Pancreas (tissue), 10 donors: ENCODE measurements around the gene GALNT9. TPM values are rescaled to one million over a fixed set of nuclear protein-coding genes. Genes with fewer than 3 reads are reported as not detected.

Experiments used
- ATAC-seq, 4 donors: fragments of 200-7000 bp; cut with Tn5 transposase; one replicate each; pipeline versions ENCODE4 v1.8.0 to v1.9.1; 2020; ENCODE audit warnings: mild to moderate bottlenecking in 4 of 4, moderate library complexity in 4 of 4
- DNase-seq, 6 donors: peaks; one replicate each; pipeline ENCODE4 v3.0.0-alpha.2; 2020
- FAIRE-seq: peaks from 2 replicates; lab custom pipeline; 2012; peaks lifted over from hg19 to GRCh38; lab: Jason Lieb, UNC
- H3K27ac ChIP-seq, 4 donors: fragments of 200-600 bp; sonication (generic); 1 replicate in 3 of 4; 2 replicates in 1 of 4; pipeline versions ENCODE4 v1.5.0 to v1.8.0; 2020
- H3K27me3 ChIP-seq, 4 donors: fragments of 200-600 bp; one replicate each; pipeline ENCODE4 v1.8.0; 2021
- H3K36me3 ChIP-seq, 3 donors: fragments of 200-600 bp; sonication (generic) in 1 of 3; one replicate each; pipeline versions ENCODE4 v1.5.0 to v1.8.0; 2020 to 2021
- H3K4me1 ChIP-seq, 3 donors: fragments of 200-600 bp; one replicate each; pipeline ENCODE4 v1.8.0; 2021
- H3K4me3 ChIP-seq, 4 donors: fragments of 200-600 bp; sonication (generic) in 2 of 4; one replicate each; pipeline versions ENCODE4 v1.5.0 to v1.8.0; 2020 to 2021
- H3K9me3 ChIP-seq, 4 donors: fragments of 200-600 bp; one replicate each; pipeline ENCODE4 v1.8.0; 2021
- CTCF ChIP-seq, 4 donors: fragments of 200-600 bp; sonication (generic) in 3 of 4; IDR thresholded peaks; one replicate each; pipeline versions ENCODE4 v1.5.0 to v1.8.0; 2021; ENCODE audit warnings: antibody characterized with exemption in 4 of 4
- WGBS, 2 donors: extraction: QIAGEN DNeasy Blood & Tissue Kit; methylation state at CpG; one replicate each; pipeline ENCODE4 v1.1.7; 2013; 5-methylcytosine and 5-hydroxymethylcytosine counted together
- intact Hi-C, 3 donors: fragments of 100-400 bp; cut with DNase I; formaldehyde crosslinking; loops; one replicate each; pipeline versions ENCODE4 v1.11.1 to v1.14.2; 2022
- polyA plus RNA-seq, 2 donors: library from polyadenylated mRNA; stranded (reverse); fragments of 200-250 nt; gene quantifications; one replicate each; pipeline ENCODE4 v1.2.3, GENCODE V29; 2013
- total RNA-seq, 6 donors: library from RNA; stranded (reverse); fragmentation: NEBNext Ultra II Directional in 4 of 6; extraction: Animal tissue kit (Norgen Biotek cat#: 25700) in 4 of 6; gene quantifications; one replicate each; pipeline versions ENCODE4 v1.2.1 to v1.2.4, GENCODE V29; 2021 to 2023
- donor health status: healthy with polysubstance abuse.
- donor health status: DM: no; HTN: no; CAD: no; lungs with moderate emphysema.
- donor health status: DM: no; HTN: no; CAD: no.
- donor health status: control.
- donor health status: control.
- donor health status: Bipolar disorder and iron deficiency.
- donor health status: DM: yes; HTN: yes; CAD: no.
- donor health status: DM: no; HTN: no; CAD: no.
- donor health status: DM: no; HTN: no; CAD: no.
- donor health status: DM: yes; HTN: yes; CAD: no.

Gene GALNT9
- total and polyA plus RNA-seq, 8 donors: 0.09 to 0.46 (median 0.25) TPM; not detected in 5

- Histone ChIP-seq H3K4me1 (no peaks in the 10 kb centered on the region), H3K27me3 (no peaks in the 10 kb centered on the region), H3K9me3 (no peaks in the 10 kb centered on the region), H3K27ac (no peak overlapping the region), H3K36me3 (no peaks in the 10 kb centered on the region), H3K4me3 (no peak overlapping the region)
- no peak for FAIRE-seq
- peak in 1 of 6 donors; percentile 7 for DNase-seq
- ATAC-seq: no peak
- no peak for TF ChIP-seq CTCF (IDR thresholded peaks at IDR 0.05)
- intact Hi-C loops: no loop called here
- WGBS, 2 donors: 71 to 81% methylated on average over 39 of the region's 39 CpGs
Observed at GRCh38 chr12:132249689-132250478, 79.5 kb downstream of the GALNT9 start.

- intact Hi-C loops: no loop called here
- no peak for FAIRE-seq
Observed at GRCh38 chr12:132248453-132249167, 80.8 kb downstream of the GALNT9 start.

GRCh38 chr12:132247718-132248452 lies 81.5 kb downstream of the GALNT9 start:
- ATAC-seq (no peak), DNase-seq (peak in 1 of 6 donors; percentile 50), FAIRE-seq (no peak)
- no peak overlapping the region for H3K4me3 ChIP-seq
- intact Hi-C loops: no loop called here
- 81 to 86% methylated on average over 35 of the region's 35 CpGs for WGBS, 2 donors
- no peak overlapping the region for H3K27ac ChIP-seq
- no peaks in the 10 kb centered on the region for H3K4me1 ChIP-seq
- H3K27me3 ChIP-seq: no peaks in the 10 kb centered on the region
- no peaks in the 10 kb centered on the region for H3K9me3 ChIP-seq
- no peak for TF ChIP-seq CTCF (IDR thresholded peaks at IDR 0.05)
- H3K36me3 ChIP-seq: no peaks in the 10 kb centered on the region

More at GRCh38 chr12:132248453-132249167, 80.8 kb downstream of the GALNT9 start:
- DNase-seq (no peak), ATAC-seq (no peak)
- H3K4me3 ChIP-seq: no peak overlapping the region
- H3K27me3 ChIP-seq: no peaks in the 10 kb centered on the region
- no peaks in the 10 kb centered on the region for H3K4me1 ChIP-seq
- H3K9me3 ChIP-seq: no peaks in the 10 kb centered on the region
- no peak overlapping the region for H3K27ac ChIP-seq
- no peak for TF ChIP-seq CTCF (IDR thresholded peaks at IDR 0.05)
- WGBS, 2 donors: 59 to 62% methylated on average over 16 of the region's 16 CpGs
- no peaks in the 10 kb centered on the region for H3K36me3 ChIP-seq

- TF ChIP-seq CTCF (IDR thresholded peaks at IDR 0.05): no peak
- H3K27me3 ChIP-seq: no peaks in the 10 kb centered on the region
- no peak overlapping the region for H3K4me3 ChIP-seq
- intact Hi-C loops: no loop called here
- H3K4me1 ChIP-seq: no peaks in the 10 kb centered on the region
- no peak for ATAC-seq
- WGBS, 2 donors: 72 to 84% methylated on average over 27 of the region's 27 CpGs
- no peak for FAIRE-seq
- no peaks in the 10 kb centered on the region for H3K9me3 ChIP-seq
- no peak overlapping the region for H3K27ac ChIP-seq
- peak in 1 of 6 donors; percentile 10 for DNase-seq
- H3K36me3 ChIP-seq: no peaks in the 10 kb centered on the region
Observed at GRCh38 chr12:132246997-132247717, 82.2 kb downstream of the GALNT9 start.
